HG02763 (cell line): Measurements from ENCODE around the gene MRPL33.

ENCODE experiments used
- ATAC-seq: cut with Tn5 transposase; IDR thresholded peaks from one replicate; pipeline ENCODE4 v1.9.1; 2021; ENCODE audit warnings: mild to moderate bottlenecking, moderate library complexity; ENCODE audit not compliant: unreplicated experiment

The MRPL33 gene

GRCh38 chr2:27771548-27772335, at the start of gene MRPL33:
TSS of gene MRPL33 (plus strand) at chr2:27771719. CDS start at chr2:27771778, 59 bp downstream.
- ATAC-seq: peak; percentile 92

- no peak for ATAC-seq
Observed at GRCh38 chr2:27721884-27722485, 49.5 kb upstream of the MRPL33 start.

- ATAC-seq: no peak
Observed at GRCh38 chr2:27723372-27724144, 48.0 kb upstream of the MRPL33 start.

DNA sequence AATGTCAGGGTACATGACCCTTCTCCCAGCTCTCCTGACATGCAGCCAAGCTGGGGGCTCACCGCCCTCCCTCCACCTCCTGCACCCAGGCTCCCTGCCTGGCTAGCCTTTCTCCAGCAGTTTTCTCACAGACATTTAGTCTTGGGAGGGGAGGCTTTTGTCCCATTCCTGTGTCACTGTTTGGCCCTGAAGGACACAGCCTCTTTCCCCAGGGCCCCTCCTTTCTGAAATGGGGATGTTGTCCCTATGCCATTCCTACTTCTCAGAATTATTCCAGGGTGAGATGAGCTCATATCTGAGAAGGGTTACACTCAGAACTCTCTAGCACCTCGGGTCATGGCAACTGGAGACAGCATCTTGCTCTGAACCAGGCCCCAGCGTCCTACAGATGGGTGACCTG, 47.3 kb upstream of the MRPL33 start:
- ATAC-seq: no peak

DNA sequence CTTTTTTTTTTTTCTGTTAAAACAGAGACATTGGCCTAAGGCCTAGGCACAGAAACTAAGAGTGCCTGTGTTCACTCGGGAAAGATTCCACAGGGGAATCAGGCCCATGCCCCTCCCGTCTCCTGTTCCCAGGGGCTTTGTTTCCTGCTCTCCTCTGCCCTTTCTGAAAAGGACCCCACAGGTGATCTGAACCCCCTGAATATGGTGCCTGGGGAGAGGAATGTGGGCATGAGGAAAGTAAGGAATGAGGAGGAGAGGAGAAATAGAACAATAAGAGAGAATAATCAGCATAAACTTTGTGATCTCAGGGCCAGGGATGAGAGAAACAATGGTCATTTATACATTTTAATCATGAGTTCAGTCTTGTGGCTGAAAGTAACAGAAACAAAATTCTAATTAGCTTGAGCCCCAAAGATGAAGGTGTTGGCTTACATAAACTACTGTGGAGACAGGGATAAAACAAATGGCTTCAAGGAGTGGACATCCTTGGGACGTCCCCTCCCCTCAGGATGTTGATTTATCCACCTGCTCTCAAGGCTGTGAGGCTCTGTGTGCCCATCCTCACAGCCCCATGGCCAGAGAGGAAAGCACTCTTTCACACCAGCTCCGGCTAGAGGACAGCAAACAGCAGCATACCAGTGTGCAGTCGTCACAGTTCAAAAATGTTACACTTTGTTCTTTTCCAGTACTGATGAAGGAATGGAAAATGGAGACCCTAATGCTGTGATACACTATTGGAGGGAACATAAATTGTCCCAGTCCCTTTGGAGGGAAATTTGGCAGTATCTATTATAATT, 46.4 kb upstream of the MRPL33 start:
- no peak for ATAC-seq

GRCh38 chr2:27727257-27727656, 44.3 kb upstream of the MRPL33 start:
- ATAC-seq: no peak

GRCh38 chr2:27728081-27728858, 43.2 kb upstream of the MRPL33 start:
- ATAC-seq: no peak

GRCh38 chr2:27729198-27729597, 42.3 kb upstream of the MRPL33 start:
- no peak for ATAC-seq

DNA sequence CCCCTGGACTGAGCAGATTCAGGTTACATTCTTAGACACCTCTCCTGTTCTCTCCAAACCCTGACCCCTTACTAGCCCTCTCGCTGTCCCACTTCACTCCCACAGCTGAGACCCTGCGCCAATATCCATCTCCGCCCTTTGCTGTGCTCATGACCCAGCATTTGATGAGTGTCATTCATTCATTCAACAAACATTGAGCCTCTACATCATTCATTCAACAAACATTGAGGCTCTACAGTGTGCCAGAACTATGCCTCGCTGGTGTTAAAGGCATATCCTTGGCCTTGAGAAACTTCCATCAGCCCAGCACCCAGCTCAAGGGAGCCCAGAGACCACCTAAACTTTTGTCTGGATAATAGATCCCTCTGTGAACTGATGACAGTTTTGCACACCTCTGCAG, 41.9 kb upstream of the MRPL33 start:
- no peak for ATAC-seq

DNA sequence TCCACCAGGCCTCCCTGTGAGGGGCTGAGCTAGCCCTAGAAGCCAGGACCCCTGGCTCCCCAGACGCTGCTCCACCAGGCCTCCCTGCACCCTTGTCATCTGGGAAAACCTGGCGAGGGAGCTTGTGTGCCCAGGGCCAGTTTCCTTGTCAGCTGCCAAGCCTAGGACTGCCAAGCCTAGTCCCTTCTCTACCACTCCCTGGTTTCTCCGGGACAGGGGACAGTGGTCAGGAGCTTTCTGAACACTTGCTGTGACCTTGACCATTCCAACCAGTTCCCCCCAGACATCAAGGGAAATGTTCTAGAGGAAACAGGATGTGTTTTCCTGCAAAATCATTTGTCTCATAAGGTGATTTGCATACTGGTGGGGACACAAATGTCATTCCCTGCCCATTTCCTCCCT, 41.3 kb upstream of the MRPL33 start:
- no peak for ATAC-seq

- no peak for ATAC-seq
Observed at GRCh38 chr2:27730980-27731691, 40.4 kb upstream of the MRPL33 start.

GRCh38 chr2:27734305-27734704, 37.2 kb upstream of the MRPL33 start:
- ATAC-seq: no peak

DNA sequence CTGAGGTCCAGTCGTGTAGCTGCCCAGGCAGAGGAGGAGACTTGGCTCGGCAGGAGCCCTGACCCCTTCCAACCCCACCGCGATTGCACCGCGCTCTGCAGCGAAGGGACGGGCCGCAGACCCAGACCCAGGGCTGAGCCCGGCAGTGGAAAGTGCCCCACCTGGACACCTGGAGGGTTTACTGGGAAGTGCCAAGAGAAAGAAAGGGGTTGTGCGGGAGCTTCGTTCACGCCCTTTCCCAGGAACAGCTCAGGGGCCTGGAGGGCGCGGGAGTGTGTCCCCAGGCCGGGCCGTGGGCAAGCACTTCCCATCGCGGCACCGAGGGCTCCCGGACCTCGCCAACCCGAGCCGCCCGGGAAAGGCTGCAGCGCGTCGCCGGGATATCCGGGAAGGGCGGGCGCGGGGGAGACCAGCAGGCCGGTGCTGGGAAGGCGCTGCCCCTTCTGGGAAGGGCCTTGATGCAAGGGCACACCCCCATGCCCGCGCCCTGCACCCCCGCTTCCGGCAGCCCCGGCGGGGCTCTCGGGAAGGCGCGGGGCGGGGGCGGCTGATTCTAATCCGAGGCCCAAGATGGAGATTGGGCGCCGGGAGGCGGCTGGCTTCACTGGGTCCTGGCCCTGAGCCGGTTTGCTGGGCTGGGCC, 36.1 kb upstream of the MRPL33 start:
- ATAC-seq: no peak

GRCh38 chr2:27736031-27736889, 35.3 kb upstream of the MRPL33 start:
- ATAC-seq: no peak

- no peak for ATAC-seq
Observed at GRCh38 chr2:27736890-27737204, 34.7 kb upstream of the MRPL33 start.

GRCh38 chr2:27737676-27738348, 33.7 kb upstream of the MRPL33 start:
- no peak for ATAC-seq

DNA sequence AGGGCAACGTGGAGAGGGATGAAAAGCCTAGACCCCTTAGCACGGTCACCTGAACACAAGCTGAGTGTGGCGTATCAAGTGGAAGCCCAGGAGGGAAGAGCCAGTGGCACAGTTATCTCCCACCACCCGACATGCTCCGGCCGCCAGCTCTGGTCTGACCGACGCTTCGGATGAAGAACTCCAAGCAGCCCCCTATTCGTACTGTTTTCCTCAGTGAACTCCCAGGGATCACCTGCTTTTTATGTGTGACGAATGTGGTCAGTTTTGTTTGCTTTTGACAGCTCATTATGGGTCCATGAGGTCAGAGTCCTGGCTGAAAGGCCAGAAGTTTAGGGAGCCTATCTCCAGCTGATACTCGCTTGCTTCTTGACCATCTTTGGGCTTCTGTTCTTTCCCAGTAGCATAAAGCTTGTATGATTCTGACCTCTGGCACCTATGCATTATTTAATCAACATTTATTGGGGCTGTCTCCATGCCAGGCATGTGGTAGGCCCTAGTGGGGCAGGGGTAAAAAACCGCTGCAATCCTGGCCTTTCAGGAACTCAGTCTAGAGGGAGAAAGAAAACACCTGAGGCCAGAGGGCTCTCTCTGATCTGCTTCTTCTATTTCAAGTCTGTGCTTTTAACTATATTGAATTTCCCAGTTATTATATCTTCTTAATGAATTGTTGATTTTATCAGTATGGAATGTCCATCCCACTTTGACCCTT, 33.0 kb upstream of the MRPL33 start:
- no peak for ATAC-seq
